Measurements from ENCODE around the gene HIC1.

HIC1 gene

DNA sequence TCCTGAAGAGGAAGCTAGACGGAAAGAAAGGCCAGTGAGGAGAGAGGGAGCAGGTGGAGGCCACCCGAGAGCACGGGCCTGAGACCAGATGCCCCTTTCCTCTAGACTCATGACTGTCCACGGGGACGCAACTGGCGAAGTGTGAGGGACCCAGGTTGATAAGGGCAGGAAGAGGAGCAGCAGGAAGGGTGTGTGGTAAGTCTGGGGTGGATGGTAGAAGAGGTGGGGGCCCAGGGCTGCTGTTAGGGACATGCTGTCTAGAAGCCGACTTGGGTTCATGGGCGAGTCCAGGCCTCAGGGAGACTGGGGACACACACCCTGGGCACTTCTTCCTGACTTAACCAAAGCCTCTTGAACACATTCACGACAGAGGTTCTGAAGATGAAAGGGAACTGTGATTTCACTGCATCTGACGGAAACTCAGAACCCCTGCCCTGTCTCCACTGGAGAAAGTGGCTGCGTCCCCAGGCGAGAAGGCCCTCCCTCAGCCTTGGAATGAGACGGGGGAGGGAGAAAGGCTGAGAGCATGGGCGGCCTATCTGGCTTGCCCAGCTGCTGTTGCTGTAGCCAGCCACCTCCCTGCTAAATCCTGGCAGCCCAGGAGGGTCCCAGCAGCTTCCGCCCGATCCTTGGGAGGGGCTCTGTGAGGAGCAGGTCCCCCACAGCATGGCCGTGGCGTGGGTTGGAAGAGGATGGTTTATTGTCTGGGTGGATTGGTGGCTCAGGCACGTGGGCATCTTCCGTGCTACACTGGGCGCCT lies 6.0 kb downstream of the HIC1 start:
- no peak for DNase-seq

DNA sequence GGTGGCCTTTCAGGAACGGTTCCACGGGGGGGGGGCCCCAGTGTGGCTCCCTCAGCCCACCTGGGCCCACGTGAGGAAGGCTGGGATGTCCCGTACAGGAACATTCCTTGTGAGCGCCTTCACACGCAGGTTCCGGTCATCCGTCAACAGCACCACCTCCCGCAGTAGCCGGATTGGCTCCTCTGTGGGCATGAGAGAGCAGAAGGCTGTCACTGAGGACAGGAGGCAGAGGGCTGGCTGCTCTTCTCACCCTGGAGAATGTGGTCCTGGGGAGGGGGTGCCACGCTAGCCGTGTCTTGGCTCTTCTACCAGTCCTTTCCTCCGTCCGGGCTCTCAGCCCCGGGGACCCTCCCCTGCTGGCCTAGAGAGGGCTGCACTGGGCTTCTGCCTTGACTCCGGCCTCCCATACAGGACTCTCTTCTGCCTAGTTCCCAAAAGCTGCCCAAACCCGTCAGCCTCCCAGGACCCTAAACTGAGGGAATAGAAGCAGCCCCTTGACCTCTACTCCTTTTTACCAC lies 6.6 kb downstream of the HIC1 start:
- DNase-seq: no peak

DNA sequence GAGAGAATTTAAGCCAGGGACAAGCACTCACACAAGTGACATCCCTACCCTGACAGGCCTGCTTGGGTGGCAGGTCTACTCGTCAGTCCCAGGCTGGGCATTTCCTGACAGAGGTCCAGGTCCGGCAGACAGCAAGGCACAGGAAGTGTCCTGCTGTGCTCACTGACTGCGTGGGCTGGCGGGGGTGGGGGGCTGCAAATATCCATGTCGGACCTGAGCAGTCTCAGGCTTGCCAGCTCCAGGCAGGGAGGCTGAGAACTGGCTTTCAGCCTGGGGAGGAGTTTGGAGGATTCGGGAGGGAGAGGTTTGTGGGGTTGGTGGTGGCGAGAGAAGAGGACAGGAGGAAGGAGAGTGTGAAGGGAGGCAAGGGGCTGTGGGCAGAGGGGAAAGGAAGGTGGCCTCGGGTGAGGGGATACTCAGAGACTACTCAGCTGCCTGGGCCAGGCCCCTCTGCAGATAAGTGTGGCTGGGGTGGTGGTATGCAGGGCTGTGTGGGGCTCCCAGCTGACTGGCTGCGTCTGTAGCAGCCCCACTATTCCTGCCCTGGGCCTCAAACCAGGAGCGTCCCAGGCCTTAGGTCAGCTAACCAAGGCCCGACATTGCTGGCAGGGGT lies 7.8 kb downstream of the HIC1 start:
- no peak for DNase-seq

DNA sequence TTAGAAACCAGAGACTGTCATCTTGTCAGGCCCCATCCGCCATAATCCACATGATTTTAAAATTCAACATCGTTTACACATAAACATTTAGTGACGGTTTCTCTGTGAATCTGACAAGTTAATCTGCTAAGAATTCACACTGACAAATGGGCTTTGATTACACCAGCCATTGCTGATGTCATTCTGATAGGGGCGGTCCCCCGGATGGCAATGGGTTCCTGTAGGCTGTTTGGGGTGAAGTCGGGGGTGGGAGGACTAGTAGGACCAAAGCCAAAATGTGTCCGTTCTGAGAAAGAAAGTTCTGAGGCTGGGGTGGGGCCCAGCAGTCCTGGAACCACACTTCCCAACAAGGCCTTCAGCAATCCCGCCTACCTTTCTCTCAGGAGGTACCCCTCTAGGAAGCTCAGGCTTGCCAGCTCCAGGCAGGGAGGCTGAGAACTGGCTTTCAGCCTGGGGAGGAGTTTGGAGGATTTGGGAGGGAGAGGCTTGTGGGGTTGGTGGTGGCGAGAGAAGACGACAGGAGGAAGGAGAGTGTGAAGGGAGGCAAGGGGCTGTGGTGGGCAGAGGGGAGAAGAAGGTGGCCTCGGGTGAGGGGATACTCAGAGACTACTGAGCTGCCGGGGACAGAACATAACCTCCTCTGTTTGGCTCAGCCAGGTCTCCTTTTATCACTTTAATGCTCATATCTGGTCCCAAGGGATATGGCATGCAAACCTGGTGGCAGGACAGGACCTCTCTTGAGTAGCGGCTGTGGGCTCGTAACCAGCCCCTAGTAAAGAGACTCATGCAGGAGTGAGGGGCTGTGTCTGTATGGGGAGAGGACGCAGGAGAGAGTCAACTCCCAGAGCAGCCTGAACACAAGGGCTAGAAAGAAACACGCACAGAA lies 8.6 kb downstream of the HIC1 start:
- DNase-seq: no peak

DNA sequence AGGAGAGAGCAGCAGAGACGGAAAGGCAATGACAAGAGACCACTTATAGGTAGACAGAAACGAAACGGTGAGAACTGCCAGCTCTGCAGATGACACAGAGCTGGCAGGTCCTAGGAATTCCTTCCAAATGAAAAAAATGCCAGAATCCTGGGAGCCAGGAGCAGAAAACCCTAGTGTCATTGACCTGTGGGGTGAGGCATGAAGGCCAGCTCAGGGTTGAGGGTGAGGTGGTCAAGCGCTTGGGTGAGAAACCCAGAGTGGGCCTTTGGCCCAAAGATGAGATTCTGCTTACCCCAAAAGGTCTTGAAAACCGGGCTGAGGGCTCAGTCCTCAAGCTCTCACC lies 9.2 kb downstream of the HIC1 start:
- no peak for DNase-seq

DNA sequence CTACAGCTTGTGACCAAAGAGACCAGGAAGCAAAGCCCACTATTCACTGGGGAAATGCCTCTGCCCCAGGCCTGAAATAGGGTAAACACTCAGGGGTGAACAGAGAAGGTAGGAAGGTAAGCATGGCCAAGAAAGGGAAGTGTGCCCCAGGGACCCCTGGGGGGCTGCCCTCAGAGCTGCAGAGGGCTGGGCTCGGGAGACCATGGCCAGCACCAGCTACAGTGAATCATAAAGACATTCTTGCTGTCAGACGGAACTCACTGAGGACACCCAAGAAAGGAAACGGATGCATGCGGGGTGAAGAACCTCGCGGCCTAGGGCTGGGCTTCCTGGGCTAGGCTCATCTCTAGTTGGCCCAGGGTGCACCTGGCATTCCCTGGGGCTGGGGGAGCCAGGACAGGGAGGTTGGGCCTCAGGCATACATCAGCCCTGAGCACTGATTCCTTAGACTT lies 9.6 kb downstream of the HIC1 start:
- no peak for DNase-seq

DNA sequence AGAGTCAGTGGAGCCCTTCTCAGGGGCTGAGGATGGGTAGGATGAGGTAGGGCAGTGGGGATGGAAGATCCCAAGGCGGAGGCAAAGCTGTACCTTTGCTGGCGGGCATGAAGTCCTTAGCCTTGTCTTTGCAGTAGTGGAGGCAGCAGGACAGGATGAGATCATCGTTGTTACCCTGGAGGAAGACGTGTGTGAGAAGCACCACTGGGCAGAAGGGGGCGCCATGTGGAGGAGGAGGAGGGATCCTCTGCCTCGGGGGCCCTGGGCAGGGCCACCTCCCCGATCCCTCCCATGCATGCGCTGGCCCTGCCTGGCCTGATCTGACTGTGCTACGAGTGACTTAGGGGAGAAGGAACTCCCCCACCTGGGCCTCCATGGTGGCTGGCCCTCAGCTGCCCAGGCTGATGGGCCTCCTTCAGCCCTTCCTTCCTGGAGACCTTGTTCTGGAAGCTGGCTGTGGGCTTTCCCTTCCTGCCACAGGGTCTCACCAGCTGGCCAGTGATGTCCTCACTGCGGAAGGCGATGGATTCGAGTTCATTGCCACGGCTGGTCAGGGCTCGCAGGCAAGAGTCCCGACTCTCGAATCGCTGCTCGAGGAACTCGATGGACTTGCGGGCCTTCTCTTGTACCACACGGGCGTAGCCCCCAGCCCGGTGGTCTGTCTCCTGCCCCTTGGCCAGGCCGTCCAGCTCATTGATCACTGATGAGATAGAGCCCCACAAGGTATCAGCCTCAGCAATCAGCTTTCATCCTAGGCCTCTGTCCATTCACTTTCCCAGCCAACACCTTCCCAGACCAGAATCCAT lies 10.3 kb downstream of the HIC1 start:
- DNase-seq: no peak

DNA sequence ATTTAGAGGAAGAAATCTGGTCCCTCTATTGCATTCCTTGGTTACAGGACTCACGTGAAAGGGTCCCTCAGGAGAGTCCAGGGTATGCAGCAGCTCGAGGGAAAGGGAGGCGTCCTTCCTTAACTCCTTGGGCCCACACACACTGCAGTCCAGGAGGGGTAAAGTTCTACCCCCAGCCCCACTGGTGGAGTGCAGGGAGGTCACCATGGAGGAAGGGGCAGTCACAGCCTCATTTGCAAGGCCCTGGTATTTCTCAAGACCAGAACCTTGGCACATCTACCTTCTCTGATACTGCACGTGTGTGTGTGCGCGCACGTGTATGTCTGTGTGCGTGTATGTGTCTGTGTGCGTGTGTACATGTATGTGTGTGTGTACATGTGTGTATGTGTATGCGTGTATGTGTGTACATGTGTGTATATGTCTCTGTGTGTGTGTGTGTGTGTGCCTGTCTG lies 11.1 kb downstream of the HIC1 start:
- no peak for DNase-seq

DNA sequence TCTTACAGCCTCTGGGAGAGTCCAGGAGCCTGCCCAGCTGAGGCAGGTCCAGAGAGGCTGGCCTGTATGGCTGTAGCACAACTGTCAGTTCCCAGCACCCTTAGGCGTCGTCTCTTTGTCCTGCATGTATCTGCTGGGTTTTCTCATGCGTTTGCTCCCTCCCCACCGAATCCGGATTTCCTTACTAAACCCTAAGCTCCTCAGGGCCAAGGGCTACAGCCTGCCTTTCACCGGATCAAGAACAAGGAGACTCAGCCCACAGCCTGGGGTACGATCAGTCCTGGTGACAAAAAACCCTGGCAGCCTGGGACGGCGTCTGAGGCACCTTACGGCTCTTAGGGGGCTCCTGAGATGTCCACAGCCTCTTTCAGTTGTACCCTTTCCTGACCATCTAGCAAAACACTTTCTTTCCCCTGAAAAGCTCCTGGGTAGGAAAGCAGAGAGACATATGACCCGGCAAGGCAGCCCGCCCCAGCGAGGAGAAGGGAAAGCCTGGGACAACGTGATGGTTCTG lies 12.2 kb downstream of the HIC1 start:
- no peak for DNase-seq

DNA sequence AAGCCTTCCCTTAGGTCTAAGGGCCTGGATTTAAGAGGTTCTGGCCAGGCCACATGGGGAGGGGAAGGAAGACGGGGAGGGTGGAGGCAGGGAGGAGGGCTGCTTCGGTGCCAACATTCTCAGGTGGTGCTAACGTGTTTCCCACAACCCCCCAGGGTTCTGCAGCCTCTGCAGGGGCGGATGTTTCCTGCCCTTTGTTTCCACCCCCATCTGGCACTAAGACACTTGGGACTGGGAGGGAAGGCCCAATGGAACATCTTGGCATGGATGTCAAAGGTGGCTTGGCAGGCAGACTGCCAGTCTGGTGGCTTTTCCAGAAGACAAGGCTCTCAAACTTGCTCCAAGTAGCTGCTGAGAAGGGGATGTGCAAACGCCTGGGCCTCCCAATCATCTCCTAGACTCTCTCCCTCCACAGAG lies 12.7 kb downstream of the HIC1 start:
- no peak for DNase-seq

DNA sequence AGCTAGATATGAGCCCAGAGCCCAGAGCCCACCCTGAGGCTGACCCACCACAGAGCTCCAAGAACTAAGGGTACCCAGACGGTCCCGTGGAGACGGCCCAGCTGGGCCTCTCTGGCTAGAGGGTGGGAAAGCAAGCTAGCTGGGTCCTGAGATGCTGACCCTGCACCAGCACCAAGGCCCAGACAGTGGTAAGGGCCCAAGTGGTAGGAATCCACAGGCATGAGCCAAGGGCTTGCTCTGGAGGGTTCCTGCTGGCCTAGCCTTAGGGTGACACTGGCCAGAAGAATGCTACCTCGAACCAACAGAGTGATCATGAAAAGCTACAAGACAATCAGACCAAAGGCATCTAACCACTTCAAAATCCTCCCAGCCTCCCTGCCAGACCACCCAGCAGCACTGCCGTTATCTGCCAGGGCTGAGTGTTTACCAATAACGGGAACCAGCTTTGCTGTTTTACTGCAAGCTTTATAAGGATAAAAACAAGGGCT lies 13.2 kb downstream of the HIC1 start:
- no peak for DNase-seq

DNA sequence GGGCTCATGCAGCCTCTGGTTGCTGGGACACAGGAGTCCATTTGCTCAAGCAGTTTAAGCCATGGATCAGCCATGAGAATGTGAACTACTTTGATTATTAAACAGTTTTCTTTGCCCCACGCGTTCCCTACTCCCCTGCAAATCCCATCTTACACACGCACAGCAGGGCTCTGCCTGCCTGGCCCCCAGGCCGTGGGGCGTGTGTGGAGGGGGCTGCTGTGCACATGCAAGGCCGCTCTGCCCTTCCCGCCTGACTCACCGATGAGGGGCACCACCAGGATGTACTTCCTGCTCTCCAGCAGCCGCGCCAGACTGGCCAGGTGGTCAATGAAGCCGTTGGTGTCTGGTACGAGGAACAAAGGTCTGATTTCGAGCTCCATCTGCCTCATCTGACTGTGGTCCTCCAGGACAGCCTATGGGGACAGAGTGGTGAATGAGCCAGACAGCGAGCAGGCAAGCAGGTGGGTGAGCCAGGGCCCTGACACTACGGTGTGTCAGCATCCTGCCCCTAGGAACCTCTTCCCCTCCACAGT lies 13.7 kb downstream of the HIC1 start:
- DNase-seq: no peak

DNA sequence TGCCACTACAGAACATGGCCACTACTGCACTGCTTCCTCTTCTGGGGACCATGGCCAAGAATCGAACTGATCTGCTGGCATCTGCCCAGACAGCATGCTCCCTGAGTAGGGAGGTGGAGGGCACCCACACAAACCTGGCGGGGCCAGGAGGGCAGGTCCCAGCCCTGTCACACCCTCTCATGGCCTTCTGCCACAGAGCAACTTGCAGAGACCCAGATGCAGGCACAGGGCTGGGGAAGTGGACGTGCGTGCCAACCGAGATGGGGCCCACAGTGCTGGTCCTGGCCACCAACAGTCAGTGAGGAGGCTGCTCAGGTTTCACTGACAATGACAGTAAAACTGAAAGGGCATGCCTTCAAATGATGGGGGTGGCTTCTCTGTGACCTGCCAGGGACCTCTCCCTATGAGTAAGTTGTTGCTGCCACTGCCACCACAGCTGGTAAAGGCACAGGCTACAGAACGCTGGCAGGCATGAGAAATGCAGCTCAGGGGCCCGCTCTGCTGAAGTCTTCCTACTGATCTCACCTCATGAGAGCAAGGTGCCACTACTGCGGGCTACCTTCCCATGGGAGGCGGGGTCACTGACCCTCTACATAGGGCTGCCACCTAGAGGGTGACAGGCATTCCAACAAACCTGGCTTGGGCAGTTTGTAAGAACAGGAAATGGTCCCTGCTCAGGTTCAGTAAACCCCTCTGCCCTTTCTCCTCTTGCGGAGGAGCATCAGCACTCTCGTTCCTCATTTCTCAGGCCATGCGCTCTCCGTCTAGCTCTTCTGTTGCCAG lies 15.5 kb downstream of the HIC1 start:
- no peak for DNase-seq

DNA sequence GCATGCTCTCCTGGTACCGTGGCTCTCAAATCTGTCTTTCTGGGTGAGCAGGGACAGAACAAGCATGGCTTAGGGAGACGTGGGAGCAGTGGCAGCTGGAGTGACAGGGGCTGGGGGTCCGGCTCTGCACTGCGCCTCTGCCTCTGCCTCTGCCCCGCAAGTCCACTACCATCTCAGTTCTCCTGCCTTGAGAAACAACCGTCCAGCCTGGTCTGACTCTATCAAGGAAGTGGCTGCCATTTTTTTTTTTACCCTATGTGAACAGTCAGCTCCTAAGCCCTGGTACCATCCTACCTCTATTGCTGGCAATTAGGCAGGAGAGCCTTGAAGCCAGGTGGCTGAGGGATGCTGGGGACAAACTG lies 16.1 kb downstream of the HIC1 start:
- DNase-seq: no peak

DNA sequence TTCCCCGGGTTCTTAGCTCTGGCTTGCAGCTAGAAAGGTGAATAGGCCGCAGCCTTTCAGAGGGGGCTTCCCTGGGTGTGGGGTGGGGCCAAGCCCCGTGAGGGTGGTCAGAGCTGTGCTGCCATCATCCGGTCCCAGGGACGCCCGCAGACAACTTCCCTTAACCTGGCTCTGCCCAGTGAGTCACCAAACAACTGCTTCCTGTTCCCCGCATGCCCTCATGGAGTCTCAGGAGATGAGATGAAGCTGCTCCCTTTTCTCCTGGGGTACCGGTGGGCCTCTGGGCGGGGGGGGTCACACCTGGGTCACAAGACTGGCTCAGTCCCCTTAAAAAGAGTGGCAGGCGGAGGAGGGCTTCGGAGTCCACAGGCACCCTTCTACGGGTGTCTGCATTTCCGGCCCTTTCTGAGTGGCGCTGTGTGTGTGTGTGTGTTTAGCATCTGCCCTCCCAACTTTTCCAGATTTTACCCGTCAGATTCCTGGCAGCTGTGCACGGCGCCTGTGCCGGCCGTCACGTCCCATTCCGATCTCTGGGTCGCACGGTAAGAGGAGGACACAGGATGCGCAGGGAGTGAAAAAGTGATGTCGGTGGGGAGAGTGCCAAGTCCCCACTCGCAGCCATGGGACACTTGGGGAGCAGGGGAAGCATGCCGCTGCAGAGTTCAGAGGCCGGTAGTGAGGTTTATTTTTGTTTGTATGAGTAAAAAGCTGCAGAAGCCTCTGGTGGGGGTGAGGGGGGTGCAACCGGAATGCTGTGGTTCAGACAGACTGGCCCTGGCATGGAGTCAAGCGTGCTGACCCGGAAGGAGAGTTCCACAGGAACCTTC lies 16.8 kb downstream of the HIC1 start:
- no peak for DNase-seq

DNA sequence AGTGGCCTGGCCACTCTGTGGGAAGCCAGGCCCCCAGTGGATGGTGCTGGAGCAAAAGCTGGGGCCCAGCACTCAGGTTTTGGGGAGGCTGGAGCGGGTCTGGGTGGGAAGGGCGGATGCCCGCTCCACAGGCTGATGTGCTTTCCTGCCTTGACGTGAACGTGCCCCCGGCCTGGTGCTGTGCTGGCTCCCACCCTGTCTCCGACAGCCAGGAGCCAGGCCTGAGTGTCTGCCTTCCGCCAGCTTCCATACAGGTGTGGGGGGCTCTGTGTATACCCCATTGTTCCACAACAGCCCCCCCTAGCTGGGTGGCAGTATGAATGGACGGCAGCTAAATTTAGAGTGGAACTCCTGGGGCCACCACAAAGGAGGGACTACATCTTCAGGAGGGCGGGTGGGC lies 20.0 kb downstream of the HIC1 start:
- DNase-seq: no peak

DNA sequence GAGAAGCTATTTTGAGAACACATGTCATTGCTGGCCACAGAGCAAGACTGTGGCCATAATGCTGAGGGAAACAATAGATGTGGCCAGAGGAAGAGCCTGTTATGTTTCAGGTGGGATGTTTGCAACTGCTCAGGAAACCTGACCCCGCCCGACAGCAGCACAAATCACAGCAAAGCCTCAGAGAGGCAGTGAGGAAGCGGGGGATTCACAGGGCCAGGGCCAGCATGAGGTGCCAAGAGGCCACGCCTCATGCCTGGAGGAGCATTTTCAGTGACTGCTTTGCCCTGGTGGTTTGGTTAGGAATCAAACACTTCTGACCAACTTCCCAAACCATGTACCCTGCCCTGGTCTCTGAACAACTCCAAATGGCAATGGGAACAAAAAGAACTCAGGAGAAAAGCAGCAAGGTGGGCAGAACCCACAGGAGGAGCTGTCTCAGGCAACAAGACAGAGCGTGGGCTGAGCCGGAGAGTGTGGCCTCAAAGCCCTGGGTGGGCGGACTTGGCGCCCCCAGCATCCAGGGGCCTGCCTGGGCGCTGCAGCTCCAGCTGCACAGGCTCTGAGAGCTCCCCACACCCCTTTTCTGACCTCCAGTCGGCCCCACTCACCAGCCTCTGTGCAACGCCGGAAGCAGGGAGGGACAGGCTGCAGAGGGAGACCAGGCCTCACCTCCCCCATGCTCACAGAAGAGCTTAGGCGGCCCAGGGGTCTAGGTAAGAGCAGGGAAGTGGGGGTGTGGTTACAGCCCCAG lies 20.6 kb downstream of the HIC1 start:
- DNase-seq: no peak

DNA sequence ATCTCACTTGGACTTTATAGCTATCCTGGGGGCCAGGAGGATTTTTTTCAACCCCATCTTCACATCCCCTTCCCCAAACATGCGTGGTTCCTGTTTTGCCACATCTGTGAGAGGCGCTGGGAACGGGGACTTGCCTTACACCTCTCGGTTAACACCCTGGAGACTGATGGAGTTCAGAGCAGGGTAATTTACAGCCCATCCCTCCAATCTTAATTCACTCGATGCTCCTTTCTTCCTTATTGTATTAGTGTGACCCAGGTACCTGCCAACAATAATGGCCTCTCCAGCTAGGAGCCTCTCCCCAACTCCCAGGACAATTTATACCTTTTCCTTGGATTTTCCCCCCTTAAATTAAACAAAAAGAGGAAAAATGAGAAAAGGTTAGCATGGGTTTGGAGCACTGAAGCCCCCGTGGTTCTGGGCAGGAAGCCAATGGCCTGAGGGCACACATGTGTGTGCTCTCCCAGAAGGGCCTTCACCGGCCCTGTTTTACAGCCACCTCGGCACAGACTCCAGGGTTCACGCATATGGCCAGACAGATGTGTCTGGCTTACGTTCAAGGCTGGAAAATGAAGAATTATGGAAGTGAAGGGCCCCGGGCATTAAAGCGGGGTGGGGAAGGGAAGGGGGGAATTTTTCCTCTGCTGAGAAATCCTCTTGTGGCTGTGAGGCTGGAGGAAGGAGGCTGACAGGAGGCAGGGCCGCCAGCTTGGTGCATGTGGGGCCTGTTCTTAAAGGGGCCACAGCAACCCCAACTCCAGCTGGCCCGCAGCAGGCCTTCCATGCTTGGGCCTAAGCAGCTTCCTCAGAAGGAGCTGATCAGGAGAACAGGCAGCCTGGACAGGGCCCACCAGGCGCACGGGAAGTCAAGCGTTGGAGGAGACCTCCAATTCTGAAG lies 21.4 kb downstream of the HIC1 start:
- DNase-seq: no peak
